Measurements from ENCODE around the gene D2HGDH.
"Not testable (repeated sequence)": the region's sequence is repeated elsewhere in the genome, so short reads cannot be mapped to it uniquely, and the experiment has no call there.

The D2HGDH gene

GRCh38 chr2:241739651-241740050, 5.2 kb downstream of the D2HGDH start:
- in situ Hi-C loops (cut with HindIII; ENCODE audit: low pct_ligation_motif_present, low sequenced_read_pairs), result no loop called here
- Histone ChIP-seq H3K27me3 (replicated peaks) (no peaks in the 10 kb centered on the region), H3K4me3 (ENCODE audit: low read depth, low read length) (no peak overlapping the region), H3K36me3 (replicated peaks) (peaks cover 4% of the 10 kb centered on the region), H3K27ac (no peak overlapping the region)
- DNase-seq, result peak; percentile 32
- TF ChIP-seq, protein P1, sequence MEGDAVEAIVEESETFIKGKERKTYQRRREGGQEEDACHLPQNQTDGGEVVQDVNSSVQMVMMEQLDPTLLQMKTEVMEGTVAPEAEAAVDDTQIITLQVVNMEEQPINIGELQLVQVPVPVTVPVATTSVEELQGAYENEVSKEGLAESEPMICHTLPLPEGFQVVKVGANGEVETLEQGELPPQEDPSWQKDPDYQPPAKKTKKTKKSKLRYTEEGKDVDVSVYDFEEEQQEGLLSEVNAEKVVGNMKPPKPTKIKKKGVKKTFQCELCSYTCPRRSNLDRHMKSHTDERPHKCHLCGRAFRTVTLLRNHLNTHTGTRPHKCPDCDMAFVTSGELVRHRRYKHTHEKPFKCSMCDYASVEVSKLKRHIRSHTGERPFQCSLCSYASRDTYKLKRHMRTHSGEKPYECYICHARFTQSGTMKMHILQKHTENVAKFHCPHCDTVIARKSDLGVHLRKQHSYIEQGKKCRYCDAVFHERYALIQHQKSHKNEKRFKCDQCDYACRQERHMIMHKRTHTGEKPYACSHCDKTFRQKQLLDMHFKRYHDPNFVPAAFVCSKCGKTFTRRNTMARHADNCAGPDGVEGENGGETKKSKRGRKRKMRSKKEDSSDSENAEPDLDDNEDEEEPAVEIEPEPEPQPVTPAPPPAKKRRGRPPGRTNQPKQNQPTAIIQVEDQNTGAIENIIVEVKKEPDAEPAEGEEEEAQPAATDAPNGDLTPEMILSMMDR (IDR thresholded peaks at IDR 0.05; ENCODE audit: low read depth, low read length, missing control alignments), result no peak

DNA sequence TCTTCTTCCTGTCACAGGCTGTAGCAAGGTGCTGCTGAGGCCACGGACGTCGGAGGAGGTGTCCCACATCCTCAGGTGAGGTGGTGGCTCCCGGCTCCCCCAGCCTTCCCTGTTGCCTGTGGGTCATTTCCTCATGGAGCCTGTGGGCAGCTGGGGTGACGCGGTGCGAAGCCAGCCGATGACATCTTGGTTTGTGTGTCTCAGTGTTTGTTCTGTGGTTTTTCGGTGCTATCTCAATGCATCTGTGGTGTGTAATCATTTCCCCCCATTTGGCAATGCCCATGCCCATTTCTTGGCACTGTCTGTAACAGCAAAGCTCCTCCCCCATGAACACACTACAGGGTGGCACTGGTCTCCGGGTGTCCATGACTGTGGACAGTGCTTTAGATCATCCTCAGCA, 6.6 kb downstream of the D2HGDH start:
- in situ Hi-C loops (cut with HindIII; ENCODE audit: low pct_ligation_motif_present, low sequenced_read_pairs), result no loop called here
- Histone ChIP-seq H3K27ac (no peak overlapping the region), H3K4me3 (ENCODE audit: low read depth, low read length) (no peak overlapping the region), H3K36me3 (replicated peaks) (peaks cover 11% of the 10 kb centered on the region), H3K27me3 (replicated peaks) (no peaks in the 10 kb centered on the region)
- TF ChIP-seq, protein P1 (IDR thresholded peaks at IDR 0.05; ENCODE audit: low read depth, low read length, missing control alignments), result no peak
- no peak for DNase-seq

DNA sequence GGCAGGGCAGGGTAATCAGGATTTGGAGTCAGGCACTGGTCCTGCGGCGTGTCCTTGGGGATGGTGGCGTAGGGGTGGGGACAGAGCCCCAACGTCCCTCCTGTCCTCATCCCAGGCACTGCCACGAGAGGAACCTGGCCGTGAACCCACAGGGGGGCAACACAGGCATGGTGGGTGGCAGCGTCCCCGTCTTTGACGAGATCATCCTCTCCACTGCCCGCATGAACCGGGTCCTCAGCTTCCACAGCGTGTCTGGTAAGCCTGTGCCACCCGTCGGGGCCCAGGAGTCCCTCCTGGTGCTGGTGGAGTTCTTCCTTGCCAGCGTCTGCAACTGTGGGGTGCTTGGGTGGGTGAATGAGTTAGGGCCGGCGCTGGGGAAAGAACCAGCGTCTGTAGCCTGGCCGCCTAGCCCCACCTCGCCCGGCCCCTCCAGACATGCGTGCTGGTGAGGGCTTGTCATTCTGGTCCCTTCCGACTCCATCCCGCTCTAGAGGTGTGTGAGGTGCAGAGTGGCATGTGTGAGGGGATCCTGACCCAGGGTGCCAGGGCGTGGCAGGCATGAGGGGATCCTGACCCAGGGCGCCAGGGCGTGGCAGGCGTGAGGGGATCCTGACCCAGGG, 8.0 kb downstream of the D2HGDH start:
- TF ChIP-seq, protein P1 (IDR thresholded peaks at IDR 0.05; ENCODE audit: low read depth, low read length, missing control alignments), result no peak
- H3K27ac ChIP-seq, result no peak overlapping the region
- peaks cover 11% of the 10 kb centered on the region for H3K36me3 ChIP-seq (replicated peaks)
- H3K27me3 ChIP-seq (replicated peaks), result no peaks in the 10 kb centered on the region
- in situ Hi-C loops (cut with HindIII; ENCODE audit: low pct_ligation_motif_present, low sequenced_read_pairs), result no loop called here
- no peak for DNase-seq
- H3K4me3 ChIP-seq (ENCODE audit: low read depth, low read length), result no peak overlapping the region

DNA sequence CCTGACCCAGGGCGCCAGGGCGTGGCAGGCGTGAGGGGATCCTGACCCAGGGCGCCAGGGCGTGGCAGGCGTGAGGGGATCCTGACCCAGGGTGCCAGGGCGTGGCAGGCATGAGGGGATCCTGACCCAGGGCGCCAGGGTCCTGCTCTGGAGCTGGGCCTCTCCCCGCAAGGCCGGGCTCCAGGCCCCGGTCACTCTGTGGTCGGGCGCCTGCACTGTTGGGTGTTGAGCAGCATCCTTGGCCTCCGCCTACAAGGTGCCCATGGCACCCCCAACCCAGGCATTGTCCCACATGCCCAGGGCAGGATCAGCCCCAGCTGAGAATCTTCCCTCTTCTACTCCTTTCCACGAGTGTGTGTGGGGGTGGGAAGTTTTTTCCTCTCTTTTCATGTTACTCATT, 8.6 kb downstream of the D2HGDH start:
- H3K36me3 ChIP-seq (replicated peaks), result peaks cover 11% of the 10 kb centered on the region
- H3K27me3 ChIP-seq (replicated peaks); in situ Hi-C loops (cut with HindIII; ENCODE audit: low pct_ligation_motif_present, low sequenced_read_pairs): not testable (repeated sequence)

GRCh38 chr2:241743620-241744019, 9.2 kb downstream of the D2HGDH start:
- in situ Hi-C loops (cut with HindIII; ENCODE audit: low pct_ligation_motif_present, low sequenced_read_pairs), result no loop called here

More for the DNA sequence above, 8.6 kb downstream of the D2HGDH start:
- not testable (repeated sequence) for H3K27ac ChIP-seq; H3K4me3 ChIP-seq (ENCODE audit: low read depth, low read length); DNase-seq

DNA sequence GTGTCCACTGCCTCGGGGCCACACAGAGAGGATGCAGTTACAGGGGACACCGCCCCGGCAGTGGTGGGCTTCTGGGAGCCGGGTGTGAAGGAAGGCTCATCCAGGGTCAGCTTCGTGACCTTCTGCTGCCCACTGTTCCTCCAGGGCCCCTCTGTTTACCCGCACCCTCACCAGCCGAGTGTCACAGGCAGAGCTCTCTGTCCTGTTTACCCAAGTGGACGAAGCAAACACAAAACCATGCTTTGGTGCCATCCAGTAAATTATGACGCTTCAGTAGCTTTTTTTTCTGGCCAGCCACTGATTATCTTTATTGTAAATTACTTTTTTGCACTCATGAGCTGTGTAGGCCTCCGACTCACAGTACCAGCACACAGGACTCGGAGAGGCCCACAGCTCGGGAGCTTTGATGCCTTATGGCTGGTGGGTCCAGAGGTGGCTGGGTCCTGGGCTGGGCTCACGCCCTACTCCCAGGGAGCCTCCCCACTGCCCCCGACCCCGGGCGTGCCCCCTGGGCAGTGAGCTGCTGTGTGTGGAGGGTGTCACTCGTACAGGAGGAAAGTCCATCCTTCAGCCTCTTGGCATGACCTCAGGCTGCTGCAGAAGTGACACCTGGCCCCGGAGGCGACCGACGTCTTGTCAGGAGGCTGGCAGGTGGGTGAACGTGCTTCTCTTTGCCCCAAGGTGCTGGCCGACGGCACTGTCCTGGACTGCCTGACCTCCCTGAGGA, 9.8 kb downstream of the D2HGDH start:
- peaks cover 16% of the 10 kb centered on the region for H3K36me3 ChIP-seq (replicated peaks)

More at GRCh38 chr2:241743620-241744019, 9.2 kb downstream of the D2HGDH start:
- TF ChIP-seq, protein P1 (IDR thresholded peaks at IDR 0.05; ENCODE audit: low read depth, low read length, missing control alignments), result no peak
- H3K36me3 ChIP-seq (replicated peaks), result peaks cover 11% of the 10 kb centered on the region
- no peak overlapping the region for H3K4me3 ChIP-seq (ENCODE audit: low read depth, low read length)
- DNase-seq, result no peak
- H3K27me3 ChIP-seq (replicated peaks), result no peaks in the 10 kb centered on the region
- no peak overlapping the region for H3K27ac ChIP-seq

More for the DNA sequence above, 9.8 kb downstream of the D2HGDH start:
- H3K27ac ChIP-seq, result no peak overlapping the region
- DNase-seq, result no peak
- no peak overlapping the region for H3K4me3 ChIP-seq (ENCODE audit: low read depth, low read length)
- H3K27me3 ChIP-seq (replicated peaks), result no peaks in the 10 kb centered on the region
- TF ChIP-seq, protein P1 (IDR thresholded peaks at IDR 0.05; ENCODE audit: low read depth, low read length, missing control alignments), result no peak
- in situ Hi-C loops (cut with HindIII; ENCODE audit: low pct_ligation_motif_present, low sequenced_read_pairs), result no loop called here

All from brain microvascular endothelial cell (primary cell).